ENCODE results near the gene GOLGA6A. TPM values are rescaled to one million over a fixed set of nuclear protein-coding genes. Genes with fewer than 3 reads are reported as not detected.
A peak's percentile ranks its signal among the peaks of the same experiment; 100 is the strongest.
"Not testable (repeated sequence)": the region's sequence is repeated elsewhere in the genome, so short reads cannot be mapped to it uniquely, and the experiment has no call there.

The GOLGA6A gene
- total RNA-seq, 2 experiments from 2014 or later, result not detected

- intact Hi-C loops (cut with micrococcal nuclease); H3K4me3 Mint-ChIP-seq; H3K4me1 Mint-ChIP-seq (ENCODE audit: low read depth); H3K27ac Mint-ChIP-seq; DNase-seq; H3K36me3 Mint-ChIP-seq; CTCF ChIA-PET; H3K9me3 Mint-ChIP-seq; H3K27me3 Mint-ChIP-seq; POLR2A ChIA-PET: not testable (repeated sequence)
These were observed 12.2 kb upstream of the GOLGA6A start for GRCh38 chr15:74094567-74094966.

- POLR2A ChIA-PET; H3K4me1 Mint-ChIP-seq (ENCODE audit: low read depth); H3K4me3 Mint-ChIP-seq; DNase-seq; H3K9me3 Mint-ChIP-seq; intact Hi-C loops (cut with micrococcal nuclease); H3K27me3 Mint-ChIP-seq; H3K36me3 Mint-ChIP-seq; H3K27ac Mint-ChIP-seq; CTCF ChIA-PET: not testable (repeated sequence)
These were observed 6.6 kb downstream of the GOLGA6A start for GRCh38 chr15:74075781-74076180.

- POLR2A ChIA-PET, H3K36me3 Mint-ChIP-seq: not testable (repeated sequence)
These were observed 9.6 kb downstream of the GOLGA6A start for GRCh38 chr15:74072614-74073337.

GRCh38 chr15:74072132-74072531, 10.2 kb downstream of the GOLGA6A start:
- H3K4me1 Mint-ChIP-seq (ENCODE audit: low read depth); H3K27ac Mint-ChIP-seq; H3K27me3 Mint-ChIP-seq; CTCF ChIA-PET; intact Hi-C loops (cut with micrococcal nuclease); DNase-seq; H3K36me3 Mint-ChIP-seq; H3K4me3 Mint-ChIP-seq; H3K9me3 Mint-ChIP-seq; POLR2A ChIA-PET: not testable (repeated sequence)

More at GRCh38 chr15:74072614-74073337, 9.6 kb downstream of the GOLGA6A start:
- CTCF ChIA-PET; H3K4me1 Mint-ChIP-seq (ENCODE audit: low read depth); H3K9me3 Mint-ChIP-seq; intact Hi-C loops (cut with micrococcal nuclease); H3K27me3 Mint-ChIP-seq; H3K4me3 Mint-ChIP-seq; H3K27ac Mint-ChIP-seq: not testable (repeated sequence)
- peak; percentile 64 for DNase-seq

GRCh38 chr15:74071645-74072044, 10.7 kb downstream of the GOLGA6A start:
- DNase-seq; H3K4me1 Mint-ChIP-seq (ENCODE audit: low read depth); intact Hi-C loops (cut with micrococcal nuclease); H3K27ac Mint-ChIP-seq; POLR2A ChIA-PET; H3K9me3 Mint-ChIP-seq; H3K36me3 Mint-ChIP-seq; H3K4me3 Mint-ChIP-seq; CTCF ChIA-PET; H3K27me3 Mint-ChIP-seq: not testable (repeated sequence)

GRCh38 chr15:74065684-74066411, 16.5 kb downstream of the GOLGA6A start:
- H3K9me3 Mint-ChIP-seq; POLR2A ChIA-PET; H3K36me3 Mint-ChIP-seq; intact Hi-C loops (cut with micrococcal nuclease); H3K4me3 Mint-ChIP-seq; H3K27me3 Mint-ChIP-seq; H3K27ac Mint-ChIP-seq; H3K4me1 Mint-ChIP-seq (ENCODE audit: low read depth): not testable (repeated sequence)
- DNase-seq, result peak; percentile 71
- CTCF ChIA-PET, result interaction anchor here (1.4 kb wide), 1 partner anchor 13 kb away, joined by 4 read pairs; no protein-coding TSS in a partner anchor

GRCh38 chr15:74064822-74065221, 17.5 kb downstream of the GOLGA6A start:
- H3K27ac Mint-ChIP-seq; H3K36me3 Mint-ChIP-seq; DNase-seq; H3K4me1 Mint-ChIP-seq (ENCODE audit: low read depth); H3K9me3 Mint-ChIP-seq; POLR2A ChIA-PET; H3K4me3 Mint-ChIP-seq; H3K27me3 Mint-ChIP-seq; intact Hi-C loops (cut with micrococcal nuclease): not testable (repeated sequence)
- CTCF ChIA-PET, result interaction anchor here (1.4 kb wide), 1 partner anchor 12 kb away, joined by 4 read pairs; no protein-coding TSS in a partner anchor

- DNase-seq, H3K36me3 Mint-ChIP-seq: not testable (repeated sequence)
These were observed 18.2 kb downstream of the GOLGA6A start for GRCh38 chr15:74064183-74064582.

GRCh38 chr15:74063425-74064146, 18.8 kb downstream of the GOLGA6A start:
- CTCF ChIA-PET, result interaction anchor here (0.6 to 1.4 kb wide), 2 partner anchors 9 to 91 kb away, joined by 3 read pairs; no protein-coding TSS in a partner anchor
- DNase-seq; H3K27ac Mint-ChIP-seq; H3K36me3 Mint-ChIP-seq; POLR2A ChIA-PET; H3K27me3 Mint-ChIP-seq; H3K9me3 Mint-ChIP-seq; H3K4me1 Mint-ChIP-seq (ENCODE audit: low read depth); intact Hi-C loops (cut with micrococcal nuclease); H3K4me3 Mint-ChIP-seq: not testable (repeated sequence)

More at GRCh38 chr15:74064183-74064582, 18.2 kb downstream of the GOLGA6A start:
- H3K4me3 Mint-ChIP-seq; H3K27ac Mint-ChIP-seq; POLR2A ChIA-PET; intact Hi-C loops (cut with micrococcal nuclease); H3K9me3 Mint-ChIP-seq; CTCF ChIA-PET; H3K27me3 Mint-ChIP-seq; H3K4me1 Mint-ChIP-seq (ENCODE audit: low read depth): not testable (repeated sequence)

- CTCF ChIA-PET, result interaction anchor here (0.6 to 1.4 kb wide), 2 partner anchors 8 to 249 kb away, joined by 3 read pairs; no protein-coding TSS in a partner anchor
- intact Hi-C loops (cut with micrococcal nuclease), result no loop called here
These were observed 19.7 kb downstream of the GOLGA6A start for GRCh38 chr15:74062671-74063070.

GRCh38 chr15:74062236-74062635, 20.1 kb downstream of the GOLGA6A start:
- no peak for DNase-seq
- peaks cover 9% of the 10 kb centered on the region for H3K4me1 Mint-ChIP-seq (ENCODE audit: low read depth)
- POLR2A ChIA-PET, result no interaction called here
- H3K27me3 Mint-ChIP-seq, result no peaks in the 10 kb centered on the region
- CTCF ChIA-PET, result interaction anchor here (0.6 to 1.4 kb wide), 2 partner anchors 8 to 250 kb away, joined by 3 read pairs; no protein-coding TSS in a partner anchor
- no peaks in the 10 kb centered on the region for H3K36me3 Mint-ChIP-seq
- no peak overlapping the region for H3K27ac Mint-ChIP-seq
- H3K9me3 Mint-ChIP-seq, result no peaks in the 10 kb centered on the region
- no peak overlapping the region for H3K4me3 Mint-ChIP-seq
- intact Hi-C loops (cut with micrococcal nuclease), result no loop called here

More at GRCh38 chr15:74062671-74063070, 19.7 kb downstream of the GOLGA6A start:
- POLR2A ChIA-PET, result no interaction called here
- H3K4me1 Mint-ChIP-seq (ENCODE audit: low read depth), result peaks cover 9% of the 10 kb centered on the region
- no peak overlapping the region for H3K4me3 Mint-ChIP-seq
- H3K9me3 Mint-ChIP-seq, result no peaks in the 10 kb centered on the region
- H3K27ac Mint-ChIP-seq, result no peak overlapping the region
- H3K27me3 Mint-ChIP-seq, result no peaks in the 10 kb centered on the region
- DNase-seq, result no peak
- no peaks in the 10 kb centered on the region for H3K36me3 Mint-ChIP-seq

- no peak overlapping the region for H3K27ac Mint-ChIP-seq
- H3K4me1 Mint-ChIP-seq (ENCODE audit: low read depth), result peaks cover 9% of the 10 kb centered on the region
- POLR2A ChIA-PET, result no interaction called here
- H3K9me3 Mint-ChIP-seq, result no peaks in the 10 kb centered on the region
- intact Hi-C loops (cut with micrococcal nuclease), result no loop called here
- CTCF ChIA-PET, result interaction anchor here (1.6 kb wide), 1 partner anchor 87 kb away, joined by 4 read pairs; no protein-coding TSS in a partner anchor
- DNase-seq, result no peak
- H3K4me3 Mint-ChIP-seq, result no peak overlapping the region
- H3K27me3 Mint-ChIP-seq, result no peaks in the 10 kb centered on the region
- no peaks in the 10 kb centered on the region for H3K36me3 Mint-ChIP-seq
These were observed 22.1 kb downstream of the GOLGA6A start for GRCh38 chr15:74060251-74060650.
